A172 (cell line): ENCODE data around the gene BTBD9. TPM values are rescaled to one million over a fixed set of nuclear protein-coding genes. Genes with fewer than 3 reads are reported as not detected.

Experiments used
- DNase-seq: peaks from one replicate; pipeline ENCODE4 v3.0.0-alpha.2; 2015; ENCODE audit warnings: low spot score
- total RNA-seq: library from RNA; depleted of rRNA; stranded (reverse); fragments of >200 nt; shearing (Covaris generic); gene quantifications from 2 replicates; pipeline ENCODE4 v1.2.3, GENCODE V29; 2014

Gene BTBD9
- total RNA-seq, 1 experiment from 2014 or later, result 6.9 TPM

GRCh38 chr6:38177882-38178583 lies 461.7 kb downstream of the BTBD9 start:
- no peak for DNase-seq

GRCh38 chr6:38176797-38177751 lies 462.7 kb downstream of the BTBD9 start:
- no peak for DNase-seq

GRCh38 chr6:38175786-38176185 lies 463.9 kb downstream of the BTBD9 start:
- no peak for DNase-seq

- DNase-seq, result no peak
Measured at GRCh38 chr6:38174806-38175495, 464.8 kb downstream of the BTBD9 start.

- DNase-seq, result no peak
Measured at GRCh38 chr6:38174315-38174714, 465.4 kb downstream of the BTBD9 start.

GRCh38 chr6:38173909-38174308 lies 465.8 kb downstream of the BTBD9 start:
- DNase-seq, result no peak

- DNase-seq, result no peak
Measured at GRCh38 chr6:38172739-38173410, 466.9 kb downstream of the BTBD9 start.

- no peak for DNase-seq
Measured at GRCh38 chr6:38171997-38172738, 467.6 kb downstream of the BTBD9 start.

- DNase-seq, result no peak
Measured at GRCh38 chr6:38170666-38171355, 468.9 kb downstream of the BTBD9 start.

- DNase-seq, result no peak
Measured at GRCh38 chr6:38169977-38170526, 469.7 kb downstream of the BTBD9 start.

- DNase-seq, result no peak
Measured at GRCh38 chr6:38169221-38169976, 470.3 kb downstream of the BTBD9 start.

- DNase-seq, result no peak
Measured at GRCh38 chr6:38168699-38169098, 471.0 kb downstream of the BTBD9 start.

- no peak for DNase-seq
Measured at GRCh38 chr6:38168126-38168525, 471.6 kb downstream of the BTBD9 start.

- no peak for DNase-seq
Measured at GRCh38 chr6:38167598-38167997, 472.1 kb downstream of the BTBD9 start.

GRCh38 chr6:38166411-38167240 lies 473.1 kb downstream of the BTBD9 start:
- no peak for DNase-seq

- no peak for DNase-seq
Measured at GRCh38 chr6:38164671-38165108, 475.0 kb downstream of the BTBD9 start.

GRCh38 chr6:38164131-38164481 lies 475.6 kb downstream of the BTBD9 start:
- DNase-seq, result no peak
